ENCODE data around the gene DNAH3.

DNA sequence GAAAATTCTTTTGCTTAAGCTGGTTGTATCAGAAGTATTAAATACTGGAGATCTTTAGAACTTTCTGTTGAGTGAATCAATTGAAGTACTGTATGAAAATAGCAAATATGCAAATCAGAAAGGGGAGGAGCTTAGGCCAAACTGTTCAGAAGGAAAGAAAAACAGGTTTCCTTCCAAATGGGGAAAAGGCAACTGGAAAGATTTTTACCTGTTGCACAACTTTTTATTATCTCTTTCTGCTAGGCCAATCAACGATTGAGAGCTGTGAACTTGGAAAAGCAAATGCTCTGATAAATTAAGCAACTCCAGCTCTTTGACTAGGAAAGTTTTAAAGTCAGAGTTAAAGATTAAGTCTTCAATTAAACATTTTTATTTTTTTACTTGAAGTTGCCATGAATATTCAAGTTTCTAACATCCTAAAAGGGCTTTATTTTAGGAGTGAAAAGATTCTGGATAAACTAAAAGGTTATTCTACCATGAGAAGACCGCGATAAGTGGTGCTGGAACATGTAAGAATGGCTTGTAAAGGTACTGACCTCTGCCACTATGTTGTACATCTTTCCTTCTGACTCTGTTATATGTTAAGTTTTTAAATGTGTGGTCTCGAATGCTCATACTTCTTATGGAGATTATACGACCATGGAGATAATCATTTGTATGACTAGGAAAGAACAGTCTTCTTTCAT is 266.9 kb downstream of the DNAH3 start:
- no peak for TF ChIP-seq EP300 (IDR thresholded peaks at IDR 0.05)
- TF ChIP-seq POLR2AphosphoS5 (IDR thresholded peaks at IDR 0.05), result no peak
- TF ChIP-seq, protein P1, sequence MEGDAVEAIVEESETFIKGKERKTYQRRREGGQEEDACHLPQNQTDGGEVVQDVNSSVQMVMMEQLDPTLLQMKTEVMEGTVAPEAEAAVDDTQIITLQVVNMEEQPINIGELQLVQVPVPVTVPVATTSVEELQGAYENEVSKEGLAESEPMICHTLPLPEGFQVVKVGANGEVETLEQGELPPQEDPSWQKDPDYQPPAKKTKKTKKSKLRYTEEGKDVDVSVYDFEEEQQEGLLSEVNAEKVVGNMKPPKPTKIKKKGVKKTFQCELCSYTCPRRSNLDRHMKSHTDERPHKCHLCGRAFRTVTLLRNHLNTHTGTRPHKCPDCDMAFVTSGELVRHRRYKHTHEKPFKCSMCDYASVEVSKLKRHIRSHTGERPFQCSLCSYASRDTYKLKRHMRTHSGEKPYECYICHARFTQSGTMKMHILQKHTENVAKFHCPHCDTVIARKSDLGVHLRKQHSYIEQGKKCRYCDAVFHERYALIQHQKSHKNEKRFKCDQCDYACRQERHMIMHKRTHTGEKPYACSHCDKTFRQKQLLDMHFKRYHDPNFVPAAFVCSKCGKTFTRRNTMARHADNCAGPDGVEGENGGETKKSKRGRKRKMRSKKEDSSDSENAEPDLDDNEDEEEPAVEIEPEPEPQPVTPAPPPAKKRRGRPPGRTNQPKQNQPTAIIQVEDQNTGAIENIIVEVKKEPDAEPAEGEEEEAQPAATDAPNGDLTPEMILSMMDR (IDR thresholded peaks at IDR 0.05), result no peak
- no peak for TF ChIP-seq POLR2A (IDR thresholded peaks at IDR 0.05)
